Activated T-cell treated with anti-CD3 and anti-CD28 coated beads, Interleukin-2, amount 50 U/mL, for 24 hours (primary cell): ENCODE measurements around the gene POM121C.
A peak's percentile ranks its signal among the peaks of the same experiment; 100 is the strongest.
"Not testable (repeated sequence)": the region's sequence is repeated elsewhere in the genome, so short reads cannot be mapped to it uniquely, and the experiment has no call there.

Source experiments
- DNase-seq: peaks from one replicate; pipeline ENCODE4 v3.0.0-alpha.2; 2020
- H3K27ac Mint-ChIP-seq: 2 replicates; pipeline ENCODE4 v1.8.0; 2020; ENCODE audit warnings: mild to moderate bottlenecking, mixed read lengths
- H3K27me3 Mint-ChIP-seq: 2 replicates; pipeline ENCODE4 v1.8.0; 2020; ENCODE audit warnings: mixed read lengths
- H3K36me3 Mint-ChIP-seq: 2 replicates; pipeline ENCODE4 v1.8.0; 2020; ENCODE audit warnings: low read depth, mixed read lengths
- H3K4me1 Mint-ChIP-seq: 2 replicates; pipeline ENCODE4 v1.8.0; 2020; ENCODE audit warnings: low read depth, mixed read lengths
- H3K4me3 Mint-ChIP-seq: 2 replicates; pipeline ENCODE4 v1.8.0; 2020; ENCODE audit warnings: mild to moderate bottlenecking, moderate library complexity, mixed read lengths
- H3K9me3 Mint-ChIP-seq: 2 replicates; pipeline ENCODE4 v1.8.0; 2020; ENCODE audit warnings: mixed read lengths

Gene POM121C

GRCh38 chr7:75458034-75458433 is 28.1 kb downstream of the POM121C start:
- not testable (repeated sequence) for H3K27me3 Mint-ChIP-seq, H3K4me3 Mint-ChIP-seq, H3K27ac Mint-ChIP-seq, DNase-seq, H3K9me3 Mint-ChIP-seq, H3K4me1 Mint-ChIP-seq
- peaks cover 20% of the 10 kb centered on the region for H3K36me3 Mint-ChIP-seq

GRCh38 chr7:75456403-75456802 is 29.7 kb downstream of the POM121C start:
- not testable (repeated sequence) for H3K27me3 Mint-ChIP-seq, H3K4me1 Mint-ChIP-seq, H3K4me3 Mint-ChIP-seq, DNase-seq, H3K27ac Mint-ChIP-seq, H3K9me3 Mint-ChIP-seq
- peaks cover 22% of the 10 kb centered on the region for H3K36me3 Mint-ChIP-seq

- H3K27ac Mint-ChIP-seq, H3K27me3 Mint-ChIP-seq, H3K9me3 Mint-ChIP-seq, DNase-seq, H3K4me1 Mint-ChIP-seq, H3K4me3 Mint-ChIP-seq: not testable (repeated sequence)
- H3K36me3 Mint-ChIP-seq: peaks cover 22% of the 10 kb centered on the region
Measured at GRCh38 chr7:75452494-75452955, 33.6 kb downstream of the POM121C start.

GRCh38 chr7:75449946-75450345 is 36.2 kb downstream of the POM121C start:
- not testable (repeated sequence) for DNase-seq, H3K4me1 Mint-ChIP-seq, H3K27ac Mint-ChIP-seq, H3K9me3 Mint-ChIP-seq, H3K27me3 Mint-ChIP-seq, H3K4me3 Mint-ChIP-seq
- H3K36me3 Mint-ChIP-seq: peaks cover 22% of the 10 kb centered on the region

GRCh38 chr7:75442465-75443111 is 43.5 kb downstream of the POM121C start:
- peak overlapping the region; percentile 96 for H3K27ac Mint-ChIP-seq
- H3K4me1 Mint-ChIP-seq: peaks cover 25% of the 10 kb centered on the region
- H3K4me3 Mint-ChIP-seq: peak overlapping the region; percentile 90
- not testable (repeated sequence) for H3K27me3 Mint-ChIP-seq, H3K9me3 Mint-ChIP-seq
- H3K36me3 Mint-ChIP-seq: peaks cover 39% of the 10 kb centered on the region
- peak; percentile 69 for DNase-seq

- H3K27me3 Mint-ChIP-seq, H3K9me3 Mint-ChIP-seq, DNase-seq: not testable (repeated sequence)
- Mint-ChIP-seq H3K36me3 (peaks cover 44% of the 10 kb centered on the region), H3K4me3 (peak overlapping the region; percentile 86), H3K4me1 (peaks cover 25% of the 10 kb centered on the region), H3K27ac (peak overlapping the region; percentile 91)
Measured at GRCh38 chr7:75442101-75442464, 44.0 kb downstream of the POM121C start.

- Mint-ChIP-seq H3K27ac (peak overlapping the region; percentile 52), H3K4me1 (peaks cover 40% of the 10 kb centered on the region), H3K36me3 (peaks cover 73% of the 10 kb centered on the region)
- not testable (repeated sequence) for H3K9me3 Mint-ChIP-seq, DNase-seq, H3K4me3 Mint-ChIP-seq, H3K27me3 Mint-ChIP-seq
Measured at GRCh38 chr7:75439000-75439399, 47.1 kb downstream of the POM121C start.

- H3K4me1 Mint-ChIP-seq: peaks cover 15% of the 10 kb centered on the region
- not testable (repeated sequence) for H3K27me3 Mint-ChIP-seq, H3K4me3 Mint-ChIP-seq, H3K9me3 Mint-ChIP-seq, H3K27ac Mint-ChIP-seq, DNase-seq
- H3K36me3 Mint-ChIP-seq: peaks cover 53% of the 10 kb centered on the region
Measured at GRCh38 chr7:75423481-75423880, 62.6 kb downstream of the POM121C start.

GRCh38 chr7:75421798-75422710 is 64.0 kb downstream of the POM121C start:
- H3K4me1 Mint-ChIP-seq, H3K27me3 Mint-ChIP-seq, H3K9me3 Mint-ChIP-seq, H3K27ac Mint-ChIP-seq, DNase-seq, H3K4me3 Mint-ChIP-seq: not testable (repeated sequence)
- H3K36me3 Mint-ChIP-seq: peaks cover 46% of the 10 kb centered on the region

GRCh38 chr7:75420152-75420551 is 65.9 kb downstream of the POM121C start:
- Mint-ChIP-seq H3K27ac (peak overlapping the region; percentile 18), H3K36me3 (peaks cover 62% of the 10 kb centered on the region)
- not testable (repeated sequence) for H3K27me3 Mint-ChIP-seq, DNase-seq, H3K9me3 Mint-ChIP-seq, H3K4me3 Mint-ChIP-seq, H3K4me1 Mint-ChIP-seq

- H3K4me3 Mint-ChIP-seq, H3K4me1 Mint-ChIP-seq, H3K9me3 Mint-ChIP-seq, H3K27me3 Mint-ChIP-seq, DNase-seq: not testable (repeated sequence)
- H3K27ac Mint-ChIP-seq: peak overlapping the region; percentile 18
- peaks cover 64% of the 10 kb centered on the region for H3K36me3 Mint-ChIP-seq
Measured at GRCh38 chr7:75419693-75420092, 66.4 kb downstream of the POM121C start.

GRCh38 chr7:75419210-75419609 is 66.9 kb downstream of the POM121C start:
- H3K9me3 Mint-ChIP-seq, H3K27ac Mint-ChIP-seq, H3K27me3 Mint-ChIP-seq, DNase-seq, H3K4me3 Mint-ChIP-seq, H3K4me1 Mint-ChIP-seq: not testable (repeated sequence)
- peaks cover 62% of the 10 kb centered on the region for H3K36me3 Mint-ChIP-seq

- not testable (repeated sequence) for H3K27ac Mint-ChIP-seq, H3K4me1 Mint-ChIP-seq, DNase-seq, H3K9me3 Mint-ChIP-seq, H3K4me3 Mint-ChIP-seq, H3K27me3 Mint-ChIP-seq
- peaks cover 54% of the 10 kb centered on the region for H3K36me3 Mint-ChIP-seq
Measured at GRCh38 chr7:75418292-75418858, 67.7 kb downstream of the POM121C start.

- not testable (repeated sequence) for DNase-seq, H3K4me3 Mint-ChIP-seq, H3K9me3 Mint-ChIP-seq, H3K27me3 Mint-ChIP-seq, H3K4me1 Mint-ChIP-seq
- Mint-ChIP-seq H3K36me3 (peaks cover 50% of the 10 kb centered on the region), H3K27ac (peak overlapping the region; percentile 50)
Measured at GRCh38 chr7:75416787-75417186, 69.3 kb downstream of the POM121C start.

- Mint-ChIP-seq H3K27ac (peak overlapping the region; percentile 77), H3K36me3 (peaks cover 44% of the 10 kb centered on the region)
- not testable (repeated sequence) for H3K9me3 Mint-ChIP-seq, DNase-seq, H3K27me3 Mint-ChIP-seq, H3K4me3 Mint-ChIP-seq, H3K4me1 Mint-ChIP-seq
Measured at GRCh38 chr7:75415829-75416373, 70.2 kb downstream of the POM121C start.
